Body of pancreas (tissue), 4 donors: Measurements from ENCODE around the gene PTPRZ1. TPM values are rescaled to one million over a fixed set of nuclear protein-coding genes. Genes with fewer than 3 reads are reported as not detected.

Experiments used
- ATAC-seq: fragments of 150-250 bp; one replicate; pipeline ENCODE4 v1.9.1; 2016
- DNase-seq, 4 donors: peaks; one replicate each; pipeline ENCODE4 v3.0.0-alpha.2; 2019
- H3K27ac ChIP-seq, 4 donors: fragments of 200-600 bp; sonication (generic); 1 replicate in 3 of 4; 2 replicates in 1 of 4; pipeline versions ENCODE4 v1.5.1 to v1.6.1; 2016 to 2019; ENCODE audit warnings: mild to moderate bottlenecking in 1 of 4, mixed read lengths in 1 of 4, moderate library complexity in 1 of 4
- H3K27me3 ChIP-seq, 2 donors: fragments of 200-600 bp; sonication (generic); one replicate each; pipeline ENCODE4 v1.6.0; 2016; ENCODE audit warnings: mild to moderate bottlenecking in 1 of 2
- H3K36me3 ChIP-seq, 2 donors: fragments of 200-600 bp; sonication (generic); replicated peaks in 1 of 2; 2 replicates each; pipeline ENCODE4 v1.5.1; 2016; ENCODE audit warnings: low read depth in 2 of 2; ENCODE audit not compliant: insufficient read depth in 1 of 2
- H3K4me1 ChIP-seq: fragments of 200-600 bp; sonication (generic); one replicate; pipeline ENCODE4 v1.6.0; 2016
- H3K4me3 ChIP-seq, 2 donors: fragments of 200-600 bp; sonication (generic); 1 replicate in 1 of 2; 2 replicates in 1 of 2; pipeline ENCODE4 v1.5.1; 2016 to 2019
- H3K9me3 ChIP-seq, 3 donors: fragments of 200-600 bp; sonication (generic); 1 replicate in 2 of 3; 2 replicates in 1 of 3; pipeline ENCODE4 v1.5.1; 2016
- POLR2A ChIP-seq, 3 donors: fragments of 450-650 bp; IDR thresholded peaks; one replicate each; pipeline ENCODE4 v1.6.1; 2016; ENCODE audit warnings: antibody characterized with exemption in 3 of 3, mild to moderate bottlenecking in 2 of 3
- WGBS, 2 donors: methylation state at CpG; one replicate each; pipeline ENCODE4 v1.1.5; 2017; 5-methylcytosine and 5-hydroxymethylcytosine counted together
- intact Hi-C: fragments of 100-400 bp; cut with DNase I; formaldehyde crosslinking; loops from one replicate; pipeline ENCODE4 v1.15.1; 2023
- total RNA-seq, 2 donors: library from RNA; depleted of rRNA; stranded (reverse); fragments of >200 nt; gene quantifications; one replicate each; pipeline ENCODE4 v1.1.0, GENCODE V29; 2016
- TF ChIP-seq, protein P1 (sequence below), 7 experiments: fragments of 450-650 bp in 4 of 7; fragments of 200-600 bp in 3 of 7; sonication (generic) in 3 of 7; IDR thresholded peaks; one replicate each; pipeline ENCODE4 v1.5.1; 2016 to 2019; ENCODE audit warnings: antibody characterized with exemption in 7 of 7

Gene PTPRZ1
- total RNA-seq, 2 donors from 2014 or later = 1.6 to 18.5 TPM

DNA sequence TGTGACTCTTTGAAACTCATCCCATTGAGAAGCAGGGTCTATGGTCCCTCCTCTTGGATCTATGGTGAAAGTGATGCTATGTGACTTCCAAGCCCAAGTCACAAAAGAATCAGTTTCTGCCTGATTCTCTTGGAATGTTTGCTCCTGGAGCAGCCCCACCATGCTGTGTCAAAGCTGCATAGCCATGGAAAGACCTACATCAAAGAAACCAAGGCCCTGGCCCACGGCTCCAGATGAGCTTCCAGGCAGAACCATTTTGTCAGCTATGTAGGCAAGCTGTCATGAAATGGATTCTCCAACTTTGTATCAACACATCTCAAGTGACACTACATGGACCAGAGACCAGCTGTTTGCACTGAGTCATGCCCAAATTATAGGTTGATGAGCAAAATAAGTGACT is 194.1 kb downstream of the PTPRZ1 start:
- TF ChIP-seq, protein P1, sequence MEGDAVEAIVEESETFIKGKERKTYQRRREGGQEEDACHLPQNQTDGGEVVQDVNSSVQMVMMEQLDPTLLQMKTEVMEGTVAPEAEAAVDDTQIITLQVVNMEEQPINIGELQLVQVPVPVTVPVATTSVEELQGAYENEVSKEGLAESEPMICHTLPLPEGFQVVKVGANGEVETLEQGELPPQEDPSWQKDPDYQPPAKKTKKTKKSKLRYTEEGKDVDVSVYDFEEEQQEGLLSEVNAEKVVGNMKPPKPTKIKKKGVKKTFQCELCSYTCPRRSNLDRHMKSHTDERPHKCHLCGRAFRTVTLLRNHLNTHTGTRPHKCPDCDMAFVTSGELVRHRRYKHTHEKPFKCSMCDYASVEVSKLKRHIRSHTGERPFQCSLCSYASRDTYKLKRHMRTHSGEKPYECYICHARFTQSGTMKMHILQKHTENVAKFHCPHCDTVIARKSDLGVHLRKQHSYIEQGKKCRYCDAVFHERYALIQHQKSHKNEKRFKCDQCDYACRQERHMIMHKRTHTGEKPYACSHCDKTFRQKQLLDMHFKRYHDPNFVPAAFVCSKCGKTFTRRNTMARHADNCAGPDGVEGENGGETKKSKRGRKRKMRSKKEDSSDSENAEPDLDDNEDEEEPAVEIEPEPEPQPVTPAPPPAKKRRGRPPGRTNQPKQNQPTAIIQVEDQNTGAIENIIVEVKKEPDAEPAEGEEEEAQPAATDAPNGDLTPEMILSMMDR (IDR thresholded peaks at IDR 0.05) = no peak
- TF ChIP-seq POLR2A (IDR thresholded peaks at IDR 0.05) = no peak
- no peak for ATAC-seq

DNA sequence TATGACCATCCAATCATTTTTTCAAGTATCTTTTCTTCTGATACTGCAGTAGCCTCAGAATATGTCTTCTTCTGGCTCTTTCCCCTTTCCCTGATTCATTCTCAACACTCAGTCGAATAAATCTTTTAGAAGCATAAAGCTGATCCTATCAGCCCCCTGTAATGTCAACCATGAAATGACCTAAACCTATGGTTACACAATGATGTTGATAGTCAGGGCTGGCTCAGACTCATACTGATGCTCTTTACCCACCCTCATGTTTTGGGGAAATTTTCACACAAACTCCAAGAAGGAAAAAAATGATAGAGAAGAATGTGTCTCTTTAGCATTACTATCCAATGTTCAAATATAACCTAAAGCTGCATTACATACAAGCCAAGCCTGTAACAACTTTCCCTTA is 195.1 kb downstream of the PTPRZ1 start:
- TF ChIP-seq, protein P1 (IDR thresholded peaks at IDR 0.05) = no peak
- TF ChIP-seq POLR2A (IDR thresholded peaks at IDR 0.05) = no peak
- Histone ChIP-seq H3K9me3 (no peaks in the 10 kb centered on the region), H3K27me3 (no peaks in the 10 kb centered on the region), H3K36me3 (no peaks in the 10 kb centered on the region), H3K4me3 (no peak overlapping the region), H3K4me1 (no peaks in the 10 kb centered on the region), H3K27ac (no peak overlapping the region)
- intact Hi-C loops = no loop called here
- DNase-seq = no peak
- 66 to 72% methylated on average over 1 of the region's 1 CpG for WGBS, 2 donors
- ATAC-seq = no peak

More for the DNA sequence above, 194.1 kb downstream of the PTPRZ1 start:
- H3K4me1 ChIP-seq = no peaks in the 10 kb centered on the region
- no peaks in the 10 kb centered on the region for H3K36me3 ChIP-seq
- no peak overlapping the region for H3K27ac ChIP-seq
- WGBS, 2 donors = 87% methylated on average over 1 of the region's 1 CpG; no CpG with 5 or more reads in 1 of the 2 donors
- no peak for DNase-seq
- H3K27me3 ChIP-seq = no peaks in the 10 kb centered on the region
- intact Hi-C loops = no loop called here
- H3K9me3 ChIP-seq = no peaks in the 10 kb centered on the region
- H3K4me3 ChIP-seq = no peak overlapping the region

DNA sequence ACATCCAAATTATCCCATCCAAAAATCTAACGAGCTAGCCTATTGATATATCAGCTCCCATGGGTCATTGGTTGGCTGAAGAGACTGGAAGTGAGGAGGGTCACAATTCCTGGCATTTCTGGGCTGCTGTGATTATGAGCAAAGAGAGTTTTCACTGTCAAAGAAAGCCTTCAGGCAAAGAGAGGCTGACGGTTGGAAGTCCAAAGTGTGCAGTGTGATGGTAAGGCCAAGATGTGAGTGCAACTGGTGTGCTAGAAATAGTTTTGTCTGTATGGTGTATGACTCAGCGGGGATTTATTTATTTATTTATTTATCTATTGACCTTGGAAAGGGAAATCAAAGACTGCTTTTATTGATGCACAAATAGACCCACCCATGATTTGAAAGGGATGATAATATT is 196.0 kb downstream of the PTPRZ1 start:
- H3K4me3 ChIP-seq = no peak overlapping the region
- no peak overlapping the region for H3K27ac ChIP-seq
- peaks cover 0 to under 1% of the 10 kb centered on the region in 2 donors for H3K36me3 ChIP-seq
- H3K9me3 ChIP-seq = no peaks in the 10 kb centered on the region
- no peaks in the 10 kb centered on the region for H3K27me3 ChIP-seq
- TF ChIP-seq POLR2A (IDR thresholded peaks at IDR 0.05) = no peak
- TF ChIP-seq, protein P1 (IDR thresholded peaks at IDR 0.05) = no peak
- 53 to 64% methylated on average over 3 of the region's 3 CpGs for WGBS, 2 donors
- intact Hi-C loops = no loop called here
- DNase-seq (no peak), ATAC-seq (no peak)
- no peaks in the 10 kb centered on the region for H3K4me1 ChIP-seq

DNA sequence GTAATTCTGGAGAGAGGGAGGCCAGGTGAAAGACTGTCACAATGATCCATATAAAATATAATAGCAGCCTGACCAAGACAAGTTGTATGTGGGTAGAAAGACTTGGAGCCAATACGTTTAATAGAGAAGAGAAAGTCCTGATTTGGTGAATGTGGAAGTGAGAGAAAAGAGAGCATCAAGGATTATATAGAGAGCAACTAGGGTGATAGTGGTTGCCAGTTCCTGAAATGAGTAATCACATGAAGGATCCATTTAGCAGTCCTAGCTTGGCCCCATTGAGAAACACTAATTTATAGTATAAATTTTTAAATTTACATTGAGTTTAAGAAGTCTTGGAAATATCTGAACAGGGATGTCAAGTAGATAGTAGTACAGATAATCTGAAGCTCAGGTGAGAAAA is 197.1 kb downstream of the PTPRZ1 start:
- H3K36me3 ChIP-seq = peaks cover 0 to 2% of the 10 kb centered on the region in 2 donors
- no peaks in the 10 kb centered on the region for H3K27me3 ChIP-seq
- H3K4me1 ChIP-seq = no peaks in the 10 kb centered on the region
- no peaks in the 10 kb centered on the region for H3K9me3 ChIP-seq
- no peak for TF ChIP-seq POLR2A (IDR thresholded peaks at IDR 0.05)
- TF ChIP-seq, protein P1 (IDR thresholded peaks at IDR 0.05) = no peak
- DNase-seq (no peak), ATAC-seq (no peak)
- H3K4me3 ChIP-seq = no peak overlapping the region
- H3K27ac ChIP-seq = no peak overlapping the region
- intact Hi-C loops = no loop called here
- 32 to 40% methylated on average over 1 of the region's 1 CpG for WGBS, 2 donors

DNA sequence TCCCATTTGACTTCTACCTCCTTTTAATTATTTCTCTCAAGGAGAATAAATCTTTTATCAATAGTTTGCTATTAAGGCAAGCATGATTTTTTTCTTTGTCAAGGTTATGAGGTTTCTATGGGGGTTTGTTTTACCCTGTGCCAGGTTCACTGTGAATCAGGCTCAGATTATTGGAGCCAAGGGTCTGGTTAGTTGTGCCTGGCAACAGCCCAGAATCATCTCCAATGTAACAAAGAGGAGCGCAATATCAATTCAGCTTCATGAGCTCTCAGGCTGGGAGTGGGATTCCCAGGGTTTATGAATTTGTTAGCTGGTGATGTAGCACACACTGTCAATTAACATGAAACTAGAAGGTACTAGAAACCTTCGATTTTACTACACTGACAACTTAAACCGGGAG is 197.9 kb downstream of the PTPRZ1 start:
- intact Hi-C loops = no loop called here
- ATAC-seq = no peak
- Histone ChIP-seq H3K9me3 (no peaks in the 10 kb centered on the region), H3K27me3 (no peaks in the 10 kb centered on the region), H3K36me3 (peaks cover 0 to 2% of the 10 kb centered on the region in 2 donors), H3K4me3 (no peak overlapping the region), H3K27ac (no peak overlapping the region), H3K4me1 (no peaks in the 10 kb centered on the region)
- TF ChIP-seq, protein P1 (IDR thresholded peaks at IDR 0.05) = no peak
- TF ChIP-seq POLR2A (IDR thresholded peaks at IDR 0.05) = no peak
- 89 to 91% methylated on average over 3 of the region's 3 CpGs for WGBS, 2 donors
- no peak for DNase-seq
